Uterus (tissue), 2 donors: ENCODE results near the gene PRR27.

ENCODE experiments used
- CTCF ChIP-seq, 4 experiments: fragments of 200-600 bp in 2 of 4; fragments of 450-650 bp in 2 of 4; sonication (generic) in 2 of 4; IDR thresholded peaks; one replicate each; pipeline ENCODE4 v1.5.1; 2016 to 2019; ENCODE audit warnings: antibody characterized with exemption in 4 of 4, mild to moderate bottlenecking in 2 of 4, moderate library complexity in 1 of 4
- POLR2A ChIP-seq, 2 donors: fragments of 450-650 bp; IDR thresholded peaks; one replicate each; pipeline ENCODE4 v1.6.1; 2016; ENCODE audit warnings: antibody characterized with exemption in 2 of 2, mild to moderate bottlenecking in 1 of 2, moderate library complexity in 1 of 2

GRCh38 chr4:70179811-70180210, 25.8 kb downstream of the PRR27 start:
- no peak for TF ChIP-seq CTCF (IDR thresholded peaks at IDR 0.05)
- no peak for TF ChIP-seq POLR2A (IDR thresholded peaks at IDR 0.05)
